Measurements from ENCODE around the gene PRKAG1. TPM values are rescaled to one million over a fixed set of nuclear protein-coding genes. Genes with fewer than 3 reads are reported as not detected.

PRKAG1 gene
- total RNA-seq, 1 donor from 2014 or later: 33.2 TPM

DNA sequence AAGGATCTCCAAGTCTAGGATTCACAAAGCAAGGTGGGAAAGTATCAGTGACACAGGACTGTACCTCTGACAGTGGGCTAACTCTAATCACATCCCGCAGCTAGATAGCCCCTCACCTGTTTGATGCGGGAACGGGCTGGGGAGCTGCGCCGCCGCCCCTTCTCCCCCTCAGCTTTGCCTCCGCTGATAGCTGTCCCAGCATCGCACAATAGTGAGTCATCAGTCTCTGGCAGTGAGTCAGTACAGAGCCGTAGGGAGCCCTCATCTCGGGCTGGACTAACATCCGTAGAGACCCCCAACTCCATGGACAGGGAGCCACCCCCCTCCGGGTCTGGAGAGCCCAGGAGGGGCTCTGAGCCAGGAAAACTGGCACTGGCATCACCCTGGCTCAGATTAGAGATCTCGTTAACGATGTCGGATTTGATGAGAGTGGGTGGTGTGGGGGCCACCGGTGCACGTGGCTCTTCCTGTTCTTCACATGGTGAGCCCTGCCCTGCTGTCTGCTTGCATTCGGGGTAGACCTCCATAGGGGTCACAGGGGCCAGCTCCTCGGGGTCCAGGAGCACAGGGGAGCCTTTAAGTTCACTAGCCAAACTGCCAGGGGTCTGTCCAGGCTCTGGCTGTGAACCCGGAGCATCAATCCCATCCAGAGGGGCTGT lies 31.1 kb upstream of the PRKAG1 start:
- DNase-seq: no peak

DNA sequence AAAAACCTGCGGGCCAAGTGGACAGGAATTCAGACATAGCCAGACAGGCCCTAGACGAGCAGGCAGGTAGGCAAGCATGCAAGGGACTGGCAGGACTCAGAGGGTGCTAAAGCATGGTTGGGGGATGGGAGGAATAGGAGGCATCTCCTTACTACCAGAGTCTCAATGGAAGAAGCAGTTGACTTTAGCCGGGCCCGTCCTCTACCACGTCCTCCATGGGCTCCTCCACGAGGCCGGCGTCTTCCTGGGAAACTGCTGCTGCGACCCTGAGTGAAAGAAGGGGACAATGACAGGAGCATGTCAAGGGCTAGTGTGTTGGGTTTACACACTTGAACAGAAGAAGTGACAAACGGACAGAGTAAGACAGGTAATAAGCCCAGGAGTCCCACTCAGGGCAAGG lies 30.4 kb upstream of the PRKAG1 start:
- DNase-seq: no peak

DNA sequence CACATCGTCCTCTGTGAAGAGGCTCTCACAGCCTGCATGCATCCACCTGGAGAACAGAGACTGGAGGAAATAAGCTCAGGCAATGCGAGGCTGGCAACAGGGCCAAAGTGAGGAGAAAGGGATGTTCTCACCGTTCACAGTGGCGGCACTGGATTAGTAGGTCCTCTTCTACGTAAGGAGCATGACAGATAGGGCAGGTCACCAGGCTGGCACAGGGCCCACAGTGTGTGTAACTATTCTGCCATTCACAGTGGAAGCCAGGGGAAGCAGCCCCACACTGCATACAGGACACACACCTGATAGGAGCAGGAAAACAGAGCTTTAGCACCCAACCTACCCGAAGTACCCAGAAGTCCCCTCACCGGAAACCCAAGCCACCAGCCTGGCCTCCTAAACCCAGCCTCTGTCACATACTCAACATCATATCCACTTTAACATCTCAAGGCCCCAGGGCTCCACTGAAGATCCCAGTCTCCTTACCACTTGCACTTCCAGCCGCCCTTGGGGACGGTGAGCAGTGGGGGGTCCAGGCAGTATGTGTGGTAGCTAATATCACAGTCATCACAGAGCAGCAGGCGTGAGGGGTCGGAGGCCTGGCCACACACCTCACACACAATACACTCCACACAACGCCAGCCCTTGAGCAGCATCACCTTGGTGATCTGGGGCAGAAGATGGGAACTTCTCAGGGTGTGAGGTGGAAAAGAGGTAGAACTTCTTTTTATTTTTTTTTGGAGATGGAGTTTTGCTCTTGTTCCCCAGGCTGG lies 27.7 kb upstream of the PRKAG1 start:
- DNase-seq: no peak

DNA sequence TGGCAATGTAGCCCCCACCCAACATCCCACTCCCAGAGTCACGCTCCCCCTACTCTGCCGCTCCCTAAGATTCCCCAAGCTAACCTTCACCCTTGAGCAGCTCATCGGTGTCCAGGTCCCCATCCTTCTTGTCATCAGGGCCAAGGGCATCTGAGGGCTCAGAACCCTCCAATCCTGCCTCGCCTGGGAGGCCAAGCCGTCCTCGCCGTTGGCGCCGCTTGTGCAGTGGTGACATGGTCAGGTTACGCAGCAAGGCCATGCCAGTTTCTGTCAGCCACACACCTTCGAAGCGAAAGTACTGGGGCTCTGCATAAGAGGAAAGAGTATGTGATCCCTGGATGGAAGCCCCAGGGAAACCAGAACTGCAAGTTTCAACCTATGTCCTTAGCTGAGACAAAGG lies 26.1 kb upstream of the PRKAG1 start:
- no peak for DNase-seq

DNA sequence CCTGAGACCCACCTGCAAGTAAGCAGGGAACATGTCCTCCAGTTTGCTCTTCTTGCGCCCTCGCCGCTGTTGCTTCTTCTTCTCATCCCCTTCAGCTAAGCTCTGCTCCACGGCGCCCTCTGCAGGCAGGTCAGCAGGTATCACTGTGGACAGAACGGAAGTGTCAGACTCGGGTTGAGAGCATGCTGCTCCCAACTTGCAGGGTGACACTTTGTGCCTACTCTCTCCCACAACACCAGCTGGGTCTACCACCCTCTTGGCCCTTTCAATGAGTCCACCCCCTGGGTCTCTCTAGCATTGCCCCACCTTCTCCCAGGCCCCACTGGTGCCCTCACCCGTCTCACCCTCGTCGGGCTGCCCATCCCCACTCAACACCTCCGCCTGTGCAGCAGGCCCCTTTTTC lies 25.3 kb upstream of the PRKAG1 start:
- no peak for DNase-seq

DNA sequence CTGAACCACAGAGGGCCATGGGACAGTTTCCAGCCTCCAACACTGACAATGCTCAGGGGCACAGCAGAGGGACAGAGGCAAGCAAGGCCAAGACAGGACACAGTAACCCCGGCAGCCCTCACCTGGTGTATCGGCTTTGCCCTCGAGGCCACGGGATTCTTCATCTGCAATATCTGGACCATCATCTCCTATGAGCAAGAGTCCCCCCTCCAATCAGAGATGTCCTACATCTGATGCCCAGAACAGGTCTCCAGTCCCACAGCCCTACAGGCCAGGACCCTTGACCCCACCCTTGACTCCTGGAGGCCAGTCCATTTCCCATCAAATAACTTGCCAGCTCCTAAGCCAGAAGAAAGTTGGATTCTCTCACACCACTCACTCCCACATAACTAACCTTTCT lies 24.7 kb upstream of the PRKAG1 start:
- DNase-seq: no peak

DNA sequence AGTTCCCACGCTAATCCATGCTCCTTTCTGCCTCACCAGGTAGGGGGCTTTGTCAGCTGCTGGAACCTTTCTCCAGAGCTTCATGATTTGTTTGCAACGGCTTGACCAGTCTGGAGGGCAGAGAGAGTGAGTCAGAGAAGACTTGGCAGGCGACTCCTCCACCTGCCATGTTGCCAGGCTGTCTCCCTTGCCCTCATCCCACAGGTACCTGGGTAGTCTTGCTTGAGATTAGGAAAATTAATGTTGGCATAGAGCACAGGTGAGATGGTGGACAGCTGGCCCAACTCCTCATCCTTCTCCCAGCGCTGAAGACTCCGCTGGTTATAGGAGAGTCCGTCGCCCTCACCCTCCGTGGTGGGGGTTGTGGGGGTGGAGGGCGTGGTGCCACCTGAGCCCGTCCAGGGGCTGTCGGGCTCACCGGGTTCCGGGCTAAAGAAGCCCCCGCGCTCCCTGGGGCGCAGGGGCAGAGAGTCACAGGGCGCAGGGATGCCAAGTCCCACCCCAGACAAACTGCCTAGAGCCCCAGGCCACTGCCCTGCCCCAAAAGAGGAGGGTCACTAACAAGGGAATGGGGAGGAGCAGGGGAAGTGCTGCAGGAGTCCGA lies 23.4 kb upstream of the PRKAG1 start:
- DNase-seq: no peak

DNA sequence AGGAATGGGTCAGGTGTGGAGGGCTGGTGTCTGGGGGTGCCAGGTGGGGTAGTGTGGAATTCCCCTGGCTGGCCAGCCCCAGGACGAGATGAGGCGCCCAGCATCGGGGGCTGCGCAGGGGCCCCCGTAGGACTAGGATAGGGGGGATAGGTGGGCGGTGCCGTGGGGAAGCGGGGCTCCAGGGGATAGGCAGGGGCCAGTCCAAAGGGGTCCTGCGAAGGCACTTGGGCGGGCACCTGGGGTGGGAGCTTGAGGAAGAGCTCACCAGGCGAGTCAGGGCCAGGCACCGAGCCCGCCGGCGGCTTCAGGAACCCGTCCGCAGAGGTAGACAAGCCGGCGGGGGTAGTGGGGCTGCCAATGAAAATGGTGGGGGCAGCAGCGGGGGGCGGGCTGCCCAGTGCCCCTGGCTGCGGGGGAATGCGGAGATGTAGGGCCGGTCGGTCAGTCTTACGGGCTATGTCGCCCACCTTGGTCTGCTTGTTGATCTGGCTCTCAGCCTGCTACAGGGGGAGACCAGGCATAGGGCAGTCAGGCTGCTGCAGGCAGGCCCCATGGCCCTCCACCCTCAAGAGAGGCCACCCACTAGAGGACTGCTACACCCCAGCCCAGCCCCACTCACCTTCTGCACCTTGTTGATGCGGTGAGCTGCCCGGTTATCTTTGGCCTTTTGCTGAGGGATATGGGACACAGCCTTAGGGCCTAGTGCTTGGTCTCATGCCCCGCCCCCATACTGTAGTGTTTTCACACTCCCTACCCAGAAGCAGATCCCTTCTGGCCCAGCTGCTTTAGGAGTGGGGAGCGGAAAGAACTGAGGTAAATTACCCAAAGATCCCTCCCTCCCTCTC lies 22.7 kb upstream of the PRKAG1 start:
- DNase-seq: no peak

DNA sequence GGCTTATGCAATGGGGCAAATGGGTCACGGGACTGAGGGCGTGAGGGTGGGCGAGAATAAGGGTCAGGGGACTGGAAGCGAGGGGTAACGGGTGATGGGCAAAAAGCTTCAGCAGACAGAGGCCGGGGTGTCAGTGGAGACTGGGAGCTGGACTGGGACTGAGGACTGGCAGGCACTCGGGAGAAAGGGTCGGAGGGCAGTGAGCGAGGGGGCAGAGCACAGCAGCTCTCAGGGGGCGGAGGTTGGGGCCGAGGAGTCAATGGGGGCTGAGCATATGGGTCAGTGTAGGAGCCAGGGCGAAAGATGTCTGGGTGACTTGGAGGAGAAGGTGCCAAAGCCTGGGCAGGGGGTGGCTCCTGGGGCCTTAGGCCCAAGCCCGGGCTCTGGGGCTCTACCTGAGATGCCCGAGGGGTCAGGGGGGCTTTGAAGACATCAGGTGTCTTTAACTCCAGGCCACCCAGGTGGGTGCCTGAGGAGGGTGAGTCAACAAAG lies 21.8 kb upstream of the PRKAG1 start:
- DNase-seq: no peak

DNA sequence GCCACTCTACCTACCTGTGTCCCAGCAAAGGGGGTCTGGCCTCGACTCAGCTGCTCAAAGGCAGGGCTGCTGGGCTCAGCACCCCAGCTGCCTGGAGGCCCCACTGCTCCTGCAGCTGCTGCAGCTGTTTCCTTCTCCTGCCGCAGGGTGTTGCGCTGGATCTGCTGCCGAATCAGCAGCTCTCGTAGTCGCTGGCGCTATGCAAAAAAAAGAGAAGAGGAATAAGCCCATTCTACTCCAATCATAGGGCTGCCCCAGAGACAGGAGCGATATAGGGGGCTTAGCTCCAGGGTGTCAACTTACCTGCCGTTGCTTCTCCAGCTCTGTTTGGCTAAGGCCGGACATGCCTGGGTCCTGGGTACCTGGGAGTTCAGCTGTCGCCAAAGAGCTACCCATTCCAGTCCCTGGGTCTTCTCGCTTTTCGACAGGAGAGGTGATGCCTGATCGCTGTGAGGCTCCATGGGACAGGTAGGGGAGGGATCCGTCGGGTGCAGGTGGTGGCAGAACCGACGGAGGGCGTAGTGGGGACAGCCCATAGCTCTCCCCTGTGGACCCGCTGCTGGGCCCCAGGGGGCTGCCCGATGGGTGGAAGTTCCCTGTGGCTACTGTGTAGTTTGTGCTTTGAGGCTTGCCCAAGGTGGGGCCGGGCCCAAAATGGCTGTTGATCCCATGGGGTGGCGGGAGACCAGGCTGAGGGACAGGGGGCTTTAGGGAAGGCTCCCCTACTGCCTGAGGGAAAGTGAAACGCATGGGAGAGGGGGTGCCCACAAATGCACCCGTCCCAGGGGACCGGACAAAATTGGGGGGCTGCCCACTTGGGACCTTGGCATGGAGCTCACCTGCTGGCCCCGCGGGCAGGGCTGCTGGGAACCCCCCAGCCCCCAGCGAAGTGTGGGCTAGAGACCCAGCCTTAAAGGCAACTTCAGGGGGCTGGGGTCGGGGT lies 21.1 kb upstream of the PRKAG1 start:
- no peak for DNase-seq

DNA sequence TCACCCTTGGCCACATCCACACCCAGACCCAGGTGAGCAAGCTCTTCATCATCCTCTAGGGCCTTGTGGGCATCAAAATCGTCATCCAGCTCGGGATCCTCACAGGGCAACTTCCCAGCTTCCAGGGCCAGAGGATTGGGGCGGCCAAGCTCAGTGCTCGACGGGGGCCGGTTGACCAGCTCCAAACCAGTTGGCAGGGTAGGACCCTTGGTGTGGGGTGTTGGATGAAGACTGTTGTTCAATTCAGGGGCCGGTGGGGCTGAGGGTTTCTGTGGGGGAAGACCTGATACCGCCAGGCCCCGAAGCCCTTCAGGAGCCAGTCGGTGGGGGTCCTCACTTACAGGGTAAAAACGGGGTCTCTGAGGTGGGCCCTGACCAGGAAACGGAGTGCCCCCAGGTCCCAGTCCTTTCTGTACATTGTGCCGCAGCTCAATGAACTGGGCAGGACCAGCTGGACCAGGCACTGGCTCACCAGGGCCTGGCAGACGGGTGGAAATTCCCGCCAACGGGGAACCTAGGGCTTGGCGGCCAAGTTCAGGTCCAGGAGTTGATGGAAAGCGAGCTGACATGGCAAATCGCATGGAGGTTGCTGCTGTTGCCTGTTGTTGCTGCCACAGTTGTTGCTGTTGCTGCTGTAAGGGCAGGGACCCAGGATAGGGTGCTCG lies 19.8 kb upstream of the PRKAG1 start:
- DNase-seq: no peak

DNA sequence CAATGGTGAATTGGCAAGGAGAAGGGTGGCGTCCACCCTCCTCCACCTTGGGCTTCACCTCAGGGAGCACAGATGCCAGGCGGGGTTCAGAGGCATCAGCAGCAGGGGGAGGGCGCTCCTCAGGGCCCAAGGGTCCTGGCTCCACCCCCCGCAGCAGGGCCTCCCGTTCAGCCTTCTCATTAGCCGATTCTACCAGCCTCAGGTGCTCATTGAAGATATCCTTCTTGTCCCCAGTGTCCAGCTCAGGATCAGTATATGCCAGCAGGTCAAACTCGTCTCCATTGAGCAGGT lies 19.3 kb upstream of the PRKAG1 start:
- no peak for DNase-seq

DNA sequence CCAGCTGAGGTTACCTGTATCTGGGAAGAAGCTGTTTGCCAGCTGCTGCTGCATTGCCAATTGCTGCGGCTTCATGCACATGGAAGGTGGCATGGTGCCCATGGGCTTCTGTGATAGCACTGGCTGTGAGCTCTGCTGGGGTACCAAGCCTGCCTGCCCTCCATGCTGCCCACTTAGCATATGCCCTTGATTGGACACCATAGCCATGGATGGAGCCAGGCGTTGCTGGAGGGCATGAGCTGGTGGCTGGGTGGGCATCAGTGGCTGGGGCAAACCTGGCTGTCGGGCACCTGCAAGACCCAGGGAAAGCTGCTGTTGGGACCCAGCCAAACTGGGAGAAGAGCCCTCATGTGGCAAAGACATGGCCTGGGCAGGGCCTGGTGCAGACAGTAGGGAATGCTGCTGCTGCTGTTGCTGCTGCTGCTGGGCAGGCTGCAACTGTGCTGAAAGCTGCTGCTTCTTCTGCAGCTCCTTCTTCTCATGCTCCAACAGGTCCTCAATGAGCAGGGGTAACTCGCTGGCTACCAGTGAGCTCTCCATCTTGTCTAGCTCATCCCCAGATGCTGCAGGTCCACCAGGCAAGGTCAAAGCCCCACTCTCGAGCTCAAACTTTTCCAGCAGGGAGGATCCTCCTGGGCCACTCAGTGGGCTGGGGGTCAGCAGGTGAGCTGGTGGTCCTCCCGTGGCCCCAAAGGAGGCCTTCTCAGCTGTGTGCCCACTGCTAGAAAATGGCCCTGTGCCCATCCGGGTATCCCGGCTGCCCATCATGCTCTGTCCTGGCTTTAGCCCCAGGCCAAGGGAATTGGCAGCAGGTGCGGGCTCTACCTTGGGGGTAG lies 18.8 kb upstream of the PRKAG1 start:
- no peak for DNase-seq

DNA sequence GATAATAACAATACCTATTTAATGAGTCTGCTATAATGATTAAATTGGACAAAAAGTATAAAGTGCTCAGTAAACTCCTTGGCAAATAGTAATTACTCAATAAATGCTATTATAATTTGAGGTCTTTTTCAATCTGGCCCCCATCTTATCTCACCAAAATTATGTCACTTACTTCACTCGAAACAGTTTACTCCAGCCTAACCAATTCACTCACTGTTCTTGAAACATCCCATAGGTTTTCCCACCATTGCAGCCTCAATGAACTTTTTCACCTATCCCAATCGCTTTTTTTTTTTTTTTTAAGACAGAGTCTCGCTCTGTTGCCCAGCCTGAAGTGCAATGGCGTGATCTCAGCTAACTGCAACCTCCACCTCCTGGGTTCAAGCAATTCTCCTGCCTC lies 17.5 kb upstream of the PRKAG1 start:
- no peak for DNase-seq

DNA sequence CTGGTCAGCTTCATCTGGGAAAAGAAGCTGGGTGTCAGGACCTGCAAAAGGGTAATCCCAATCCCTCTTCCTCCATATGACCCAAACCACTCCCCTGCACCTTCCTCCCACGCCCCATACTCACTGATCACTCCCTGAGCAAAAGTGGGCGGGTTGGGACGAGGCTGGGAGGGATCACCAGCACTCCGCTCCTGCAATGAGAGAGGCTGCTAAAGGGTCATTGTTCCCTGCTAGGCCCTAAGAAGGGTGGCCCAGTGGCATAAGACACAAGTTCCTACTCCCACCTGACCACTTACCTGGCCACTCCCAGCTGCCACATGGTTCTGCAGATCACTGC lies 15.7 kb upstream of the PRKAG1 start:
- DNase-seq: no peak

DNA sequence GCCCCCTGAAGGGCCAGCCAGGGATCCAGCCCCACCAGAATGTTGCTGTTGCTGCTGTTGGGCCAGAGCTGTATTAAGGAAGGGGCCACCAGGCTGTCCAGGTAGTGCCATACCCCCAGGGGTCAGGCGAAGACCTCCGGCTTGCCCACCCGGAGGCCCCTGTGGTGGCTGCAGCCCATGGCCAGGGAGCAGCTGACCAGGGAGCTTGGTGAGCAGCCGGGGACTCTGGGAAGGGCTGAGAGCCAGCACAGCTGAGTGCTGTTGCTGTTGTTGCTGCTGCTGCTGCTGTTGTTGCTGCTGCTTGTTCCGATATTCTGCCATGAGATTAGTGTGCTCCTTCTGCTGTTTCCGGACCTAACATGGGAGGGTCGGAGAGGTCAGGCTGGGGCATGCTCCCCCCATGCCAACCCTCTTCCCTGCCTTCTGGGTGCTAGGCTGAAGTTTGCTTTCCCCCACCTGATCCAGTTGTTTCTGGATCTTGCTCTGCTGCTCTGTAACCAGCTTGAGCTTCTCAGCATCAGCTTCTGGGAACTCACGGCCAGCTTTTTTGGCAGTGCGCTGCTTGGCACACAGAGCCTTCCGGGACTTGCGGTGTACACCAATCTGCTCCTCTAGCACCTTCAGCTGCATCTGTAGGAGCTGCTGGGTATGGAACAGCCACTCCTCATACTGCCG lies 15.2 kb upstream of the PRKAG1 start:
- no peak for DNase-seq

DNA sequence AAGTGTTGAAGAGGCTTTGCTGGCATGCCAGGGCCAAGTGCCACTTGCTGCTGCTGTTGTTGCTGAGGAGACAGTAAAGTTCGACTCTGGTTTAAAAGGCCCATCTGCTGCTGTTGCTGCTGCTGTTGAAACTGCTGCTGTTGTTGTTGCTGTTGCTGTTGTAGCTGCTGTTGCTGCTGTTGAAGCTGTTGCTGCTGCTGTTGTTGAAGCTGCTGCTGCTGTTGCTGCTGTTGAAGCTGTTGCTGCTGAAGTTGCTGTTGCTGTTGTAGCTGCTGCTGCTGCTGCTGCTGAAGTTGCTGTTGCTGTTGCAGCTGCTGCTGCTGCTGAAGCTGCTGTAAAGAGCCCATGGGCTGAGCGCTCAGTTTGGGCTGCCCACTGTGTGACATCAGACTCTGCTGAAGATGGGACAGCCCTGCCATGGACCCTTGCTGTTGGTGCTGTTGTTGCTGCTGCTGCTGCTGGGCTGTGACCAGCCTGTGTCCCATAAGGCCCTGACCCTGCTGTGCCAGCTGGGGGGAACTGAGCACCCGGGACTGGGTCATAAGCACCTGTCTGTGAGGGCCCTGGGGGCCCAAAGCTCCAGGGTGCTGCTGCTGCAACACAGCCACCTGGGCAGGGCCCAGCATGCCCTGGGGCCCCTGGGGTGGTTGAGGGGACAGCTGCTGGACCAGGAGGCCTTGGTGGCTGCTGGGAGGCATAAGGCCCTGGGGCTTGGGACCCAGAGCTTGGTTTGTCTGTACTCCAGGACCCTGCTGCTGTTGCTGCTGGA lies 14.3 kb upstream of the PRKAG1 start:
- no peak for DNase-seq

DNA sequence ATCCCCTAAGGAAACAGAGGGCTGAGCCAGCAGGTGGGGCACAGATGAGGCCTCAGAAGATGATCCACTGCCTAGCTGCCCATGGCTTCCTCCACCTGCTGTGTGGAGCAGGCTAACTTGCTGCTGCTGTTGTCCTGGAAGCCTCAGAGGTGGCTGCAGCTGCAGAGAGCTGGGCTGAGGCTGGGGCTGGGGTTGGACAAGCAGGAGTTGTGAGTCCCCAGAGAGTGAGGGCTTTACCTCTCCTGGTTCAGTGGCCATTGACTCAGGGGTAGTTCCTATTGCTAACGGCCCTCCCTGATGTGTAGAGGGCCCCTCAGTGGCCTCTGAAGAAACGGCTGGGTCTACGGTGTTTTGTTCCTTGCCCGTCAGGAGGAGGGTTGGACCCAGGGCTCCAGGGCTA lies 13.7 kb upstream of the PRKAG1 start:
- DNase-seq: no peak

DNA sequence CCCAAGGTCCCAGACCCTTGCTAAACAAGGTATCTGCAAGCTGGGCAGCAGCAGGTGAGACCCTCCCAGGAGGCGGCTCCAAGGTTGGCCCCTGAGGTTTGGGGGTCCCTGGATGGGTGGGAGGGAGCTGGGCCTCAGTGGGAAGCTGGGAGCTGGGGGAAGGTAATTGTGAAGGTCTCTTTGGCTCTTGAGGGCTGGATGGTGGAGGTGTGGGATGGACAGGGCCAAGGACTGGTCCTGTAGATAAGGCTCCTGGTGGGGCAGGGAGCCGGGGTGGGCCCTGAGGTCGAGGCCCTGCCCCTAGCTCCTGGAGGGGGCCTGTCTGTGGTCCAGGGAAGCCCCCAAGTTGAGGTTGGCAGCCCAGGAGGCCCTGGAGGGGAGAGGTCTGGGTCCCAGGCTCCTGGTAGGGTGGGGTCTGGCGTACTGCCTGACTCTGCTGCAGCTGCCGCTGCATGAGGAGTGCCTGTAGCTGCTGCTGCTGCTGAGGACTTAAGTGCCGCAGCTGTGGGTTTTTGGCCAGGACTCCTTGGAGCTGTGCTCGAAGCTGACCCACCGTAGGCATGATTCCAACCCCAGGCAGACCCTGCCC lies 13.1 kb upstream of the PRKAG1 start:
- DNase-seq: no peak

Data from skin of body (tissue), 2 donors.